GM19395 (cell line): Measurements from ENCODE around the gene CCDC187.
"Not testable (repeated sequence)": the region's sequence is repeated elsewhere in the genome, so short reads cannot be mapped to it uniquely, and the experiment has no call there.

Source experiments
- ATAC-seq: cut with Tn5 transposase; IDR thresholded peaks from one replicate; pipeline ENCODE4 v1.9.1; 2021; ENCODE audit warnings: mild to moderate bottlenecking, moderate library complexity; ENCODE audit not compliant: unreplicated experiment

CCDC187 gene

DNA sequence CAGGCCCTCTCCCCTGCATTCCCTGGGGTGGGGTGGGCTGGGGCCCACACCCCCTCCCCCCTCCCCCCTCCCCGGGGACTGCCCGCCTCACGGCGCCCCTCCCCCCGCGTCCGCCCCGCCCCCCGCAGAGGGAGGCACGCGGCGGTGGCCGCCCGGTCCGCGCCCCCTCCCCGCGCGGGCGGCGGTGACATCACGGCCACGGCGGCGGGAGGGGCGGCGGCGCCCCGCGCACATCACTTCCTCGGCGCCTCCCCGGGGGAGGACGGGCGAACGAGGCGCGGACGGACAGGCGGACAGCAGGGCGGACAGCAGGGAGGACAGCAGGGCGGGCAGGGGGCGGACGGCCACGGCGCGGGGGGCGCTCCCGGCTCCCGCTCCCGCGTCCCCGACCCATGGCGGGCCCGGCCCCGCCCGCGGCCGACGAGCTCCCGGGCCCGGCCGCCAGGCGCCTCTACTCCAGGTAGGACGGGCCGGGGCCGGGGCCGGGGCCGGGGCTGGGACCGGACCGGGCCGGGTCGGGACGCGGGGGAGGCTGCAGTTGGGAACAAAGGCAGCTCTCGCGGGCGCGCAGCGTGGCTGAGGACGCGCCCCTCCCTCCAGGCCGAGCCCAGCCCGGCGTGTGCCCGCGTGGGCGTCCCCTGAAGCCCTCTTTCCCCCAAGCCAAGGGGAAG, 23.5 kb upstream of the CCDC187 start, which contains the start of gene GPSM1:
GPSM1 (plus strand) TSS at position 236 of the 671 bp plus-strand sequence; CDS start at position 393, 157 bp downstream.
- no peak for ATAC-seq

GRCh38 chr9:136326761-136327303, 22.9 kb upstream of the CCDC187 start:
- no peak for ATAC-seq

GRCh38 chr9:136326061-136326760, 22.3 kb upstream of the CCDC187 start:
- no peak for ATAC-seq

GRCh38 chr9:136325358-136325757, 21.5 kb upstream of the CCDC187 start:
- ATAC-seq, result no peak

DNA sequence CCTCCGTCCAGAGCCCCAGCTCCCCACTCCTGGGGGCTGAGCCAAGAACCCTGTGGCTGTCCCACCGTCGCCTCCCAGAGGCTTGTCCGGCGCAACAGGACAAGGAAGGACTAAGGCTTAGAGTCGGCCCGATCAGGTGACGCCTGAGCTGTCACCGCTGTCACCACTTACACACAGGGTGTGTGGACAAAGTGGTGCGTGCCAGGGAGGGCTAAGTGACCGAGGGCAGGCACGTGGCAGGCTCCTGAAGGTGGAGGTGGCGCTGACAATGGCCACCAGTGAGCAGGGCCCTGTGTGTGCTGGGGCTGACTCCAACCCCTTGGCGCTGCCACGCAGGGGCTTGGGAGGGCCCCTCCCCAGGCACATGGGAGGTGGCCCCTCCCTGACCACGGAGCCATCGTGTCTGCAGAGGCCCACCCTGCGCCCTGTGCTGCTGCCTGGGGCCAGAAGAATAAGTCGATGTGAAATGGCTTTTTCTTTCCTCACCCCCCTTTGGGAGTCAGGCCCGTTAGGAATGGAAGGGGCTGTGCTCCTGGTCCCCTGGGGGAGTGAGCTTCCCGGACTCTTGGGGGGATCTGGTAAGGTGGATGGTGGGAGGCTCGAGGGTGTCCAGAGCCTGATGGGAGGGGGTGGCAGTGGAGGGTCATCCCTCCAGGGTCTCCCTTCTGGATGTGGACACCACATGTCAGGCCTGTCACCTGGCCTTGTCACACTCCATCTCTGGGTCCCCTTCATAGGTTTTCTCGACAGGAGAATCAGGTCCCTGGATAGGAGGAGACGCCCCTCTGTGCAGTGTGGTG, 20.8 kb upstream of the CCDC187 start:
- no peak for ATAC-seq

DNA sequence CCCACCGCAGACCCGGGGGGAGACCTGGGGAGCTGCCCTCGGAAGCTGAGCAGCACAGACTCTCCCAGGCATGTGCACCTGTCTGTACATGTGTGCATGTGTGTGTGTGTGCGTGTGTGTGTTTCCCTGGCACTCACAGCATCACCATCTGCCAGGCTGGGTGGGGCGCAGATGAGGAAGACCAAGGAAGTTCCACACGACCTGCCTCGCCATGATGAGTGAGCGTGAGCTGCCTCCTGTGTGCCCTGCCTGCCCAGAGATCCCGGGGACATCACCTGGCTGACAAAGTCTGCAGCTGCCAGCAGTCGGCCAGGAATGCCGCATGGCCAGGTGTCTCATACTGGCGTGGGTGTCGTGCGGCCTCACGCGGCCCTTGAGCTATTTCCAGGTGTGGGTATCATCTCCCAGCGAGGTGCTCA, 19.5 kb upstream of the CCDC187 start:
- no peak for ATAC-seq

- no peak for ATAC-seq
Observed at GRCh38 chr9:136322756-136323330, 18.9 kb upstream of the CCDC187 start.

GRCh38 chr9:136321561-136321960, 17.7 kb upstream of the CCDC187 start:
- ATAC-seq, result no peak

GRCh38 chr9:136320972-136321371, 17.1 kb upstream of the CCDC187 start:
- ATAC-seq, result not testable (repeated sequence)

DNA sequence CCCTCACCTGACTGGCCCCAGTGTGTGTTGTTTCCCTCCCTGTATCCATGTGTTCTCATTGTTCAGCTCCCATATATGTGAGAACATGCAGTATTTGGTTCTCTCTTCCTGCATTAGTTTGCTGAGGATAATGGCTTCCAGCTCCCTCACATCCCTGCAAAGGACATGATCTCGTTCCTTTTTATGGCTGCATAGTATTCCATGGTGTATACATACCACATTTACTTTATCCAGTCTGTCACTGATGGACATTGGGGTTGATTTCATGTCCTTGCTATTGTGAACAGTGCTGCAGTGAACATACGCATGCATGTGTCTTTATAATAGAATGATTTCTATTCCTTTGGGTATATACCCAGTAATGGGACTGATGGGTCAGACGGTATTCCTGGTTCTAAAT, 16.1 kb upstream of the CCDC187 start:
- ATAC-seq, result not testable (repeated sequence)

DNA sequence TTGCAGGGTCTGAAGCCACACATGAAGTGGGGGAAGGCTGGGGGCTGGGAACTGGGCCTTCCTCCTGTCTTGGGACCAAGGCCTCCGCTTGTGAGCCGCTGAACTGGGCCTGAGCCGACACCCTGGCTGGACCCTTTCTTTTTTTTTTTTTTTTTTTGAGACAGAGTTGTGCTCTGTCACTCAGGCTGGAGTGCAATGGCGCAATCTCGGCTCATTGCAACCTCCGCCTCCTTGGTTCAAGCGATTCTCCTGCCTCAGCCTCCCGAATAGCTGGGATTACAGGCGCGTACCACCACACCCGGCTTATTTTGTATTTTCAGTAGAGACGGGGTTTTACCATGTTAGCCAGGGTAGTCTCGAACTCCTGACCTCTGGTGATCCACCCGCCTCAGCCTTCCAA, 15.3 kb upstream of the CCDC187 start:
- not testable (repeated sequence) for ATAC-seq

DNA sequence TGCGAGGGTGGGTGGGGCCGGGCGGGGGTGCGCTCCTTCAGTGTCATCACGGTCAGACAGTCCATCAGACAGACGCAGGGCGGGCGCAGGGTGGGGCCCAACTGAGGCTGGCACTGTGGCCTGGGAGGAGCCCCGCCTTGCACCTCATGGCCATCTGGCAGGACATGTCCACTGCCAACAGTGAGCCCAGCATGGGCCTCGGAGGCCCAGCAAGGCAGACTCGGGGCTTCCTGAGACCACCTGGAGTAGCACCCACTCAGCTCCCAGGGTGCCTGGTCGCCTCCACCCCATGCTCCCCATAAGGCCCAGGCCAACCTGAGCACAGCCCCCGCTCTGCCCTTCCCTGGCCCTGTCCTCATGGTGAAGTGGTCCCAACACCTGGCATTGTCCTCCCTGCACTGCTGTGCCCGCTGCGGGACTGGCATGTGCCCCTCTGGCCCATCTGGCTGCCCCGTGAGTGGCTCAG, 14.9 kb upstream of the CCDC187 start:
- ATAC-seq, result no peak

DNA sequence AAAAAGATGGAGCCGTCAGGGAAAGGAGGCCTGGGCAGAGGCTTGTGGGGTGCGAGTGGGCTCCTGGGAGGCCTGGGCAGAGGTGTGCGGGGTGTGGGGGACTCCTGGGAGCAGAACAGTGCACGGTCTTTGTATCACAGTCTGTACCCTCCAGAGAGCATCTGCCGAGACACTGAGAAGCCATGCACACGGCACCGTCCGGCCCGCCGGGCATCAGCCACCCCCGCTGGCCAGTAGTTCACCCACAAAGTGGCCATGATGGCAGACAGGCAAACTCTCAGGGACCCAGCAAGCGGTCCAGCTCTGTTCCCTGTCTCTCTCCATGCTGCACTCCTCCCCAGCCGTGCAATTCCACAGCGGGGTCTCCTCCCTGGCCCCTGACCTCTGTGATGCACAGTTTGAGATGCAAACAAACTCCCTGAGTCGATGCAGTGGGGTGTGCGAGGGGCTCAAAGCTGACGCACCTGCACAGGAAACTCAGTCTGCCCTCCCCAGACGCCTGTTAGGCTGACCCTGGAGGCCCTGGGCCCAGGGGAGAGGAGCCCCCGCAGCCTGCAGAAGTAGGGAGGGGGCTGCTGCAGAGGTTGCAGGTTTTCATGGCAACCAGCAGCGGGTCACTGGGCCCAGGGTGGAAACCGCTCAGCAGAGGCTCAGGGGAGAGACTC, 14.3 kb upstream of the CCDC187 start:
- no peak for ATAC-seq

DNA sequence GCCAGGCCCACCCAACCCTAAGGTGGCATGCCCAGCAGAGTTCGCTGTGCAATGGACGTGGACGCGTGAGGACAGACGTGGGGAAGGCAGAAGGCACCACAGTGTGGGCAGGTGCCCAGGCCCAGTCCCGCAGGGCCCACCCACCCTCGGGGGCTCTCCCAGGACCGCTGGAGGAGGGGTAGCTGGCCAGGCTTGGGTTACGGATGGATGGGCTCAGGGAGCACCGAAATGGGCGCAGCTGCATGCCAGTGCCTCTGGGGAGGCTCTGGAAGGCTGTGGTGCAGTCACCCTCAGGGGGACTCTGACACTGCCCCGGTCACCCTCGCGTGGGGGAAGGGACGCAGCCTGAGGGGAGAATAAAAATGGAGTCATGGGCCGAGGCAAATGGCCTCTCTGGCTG, 13.8 kb upstream of the CCDC187 start:
- no peak for ATAC-seq

GRCh38 chr9:136316896-136317676, 13.2 kb upstream of the CCDC187 start:
- ATAC-seq, result no peak

DNA sequence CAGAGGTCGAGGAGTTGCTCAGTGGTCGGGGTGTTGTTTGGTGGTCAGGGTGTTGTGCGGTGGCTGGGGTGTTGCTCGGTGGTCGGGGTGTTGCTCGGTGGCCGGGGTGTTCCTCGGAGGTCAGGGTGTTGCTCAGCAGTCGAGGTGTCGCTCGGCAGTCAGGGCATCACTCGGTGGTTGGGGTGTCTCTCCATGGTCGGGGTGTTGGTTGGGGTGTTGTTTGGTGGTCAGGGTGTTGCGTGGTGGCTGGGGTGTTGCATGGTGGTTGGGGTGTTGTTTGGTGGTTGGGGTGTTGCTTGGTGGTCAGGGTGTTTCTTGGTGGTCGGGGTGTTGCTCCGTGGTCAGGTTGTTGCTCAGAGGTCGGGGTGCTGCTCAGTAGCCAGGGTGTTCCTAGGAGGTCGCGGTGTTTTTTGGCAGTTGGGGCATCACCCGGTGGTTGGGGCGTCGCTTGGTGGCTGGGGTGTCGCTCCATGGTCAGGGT, 12.4 kb upstream of the CCDC187 start:
- ATAC-seq, result no peak

GRCh38 chr9:136314944-136315343, 11.1 kb upstream of the CCDC187 start:
- no peak for ATAC-seq

GRCh38 chr9:136314056-136314416, 10.1 kb upstream of the CCDC187 start:
- ATAC-seq, result no peak
